Muscle layer of colon (tissue), 2 donors: ENCODE measurements around the gene SDC4.
A peak's percentile ranks its signal among the peaks of the same experiment; 100 is the strongest.

ENCODE experiments used
- H3K27ac ChIP-seq: one replicate; pipeline ENCODE4 v1.7.0; 2013; ENCODE audit warnings: low read depth, mild to moderate bottlenecking, low read length, moderate library complexity
- H3K27me3 ChIP-seq, 2 donors: one replicate each; pipeline ENCODE4 v1.7.0; 2013; ENCODE audit warnings: low read length in 2 of 2, mild to moderate bottlenecking in 2 of 2; ENCODE audit not compliant: insufficient read depth in 2 of 2, control insufficient read depth in 1 of 2
- H3K36me3 ChIP-seq: one replicate; pipeline ENCODE4 v1.7.0; 2013; ENCODE audit warnings: mild to moderate bottlenecking, low read length; ENCODE audit not compliant: insufficient read depth
- H3K4me1 ChIP-seq: one replicate; pipeline ENCODE4 v1.7.0; 2013; ENCODE audit warnings: mild to moderate bottlenecking, low read length; ENCODE audit not compliant: insufficient read depth
- H3K4me3 ChIP-seq, 2 donors: one replicate each; pipeline ENCODE4 v1.7.0; 2013; ENCODE audit warnings: low read length in 2 of 2, low read depth in 1 of 2, mild to moderate bottlenecking in 1 of 2, moderate library complexity in 1 of 2
- H3K9ac ChIP-seq: one replicate; pipeline ENCODE4 v1.7.0; 2013; ENCODE audit warnings: low read length
- H3K9me3 ChIP-seq: one replicate; pipeline ENCODE4 v1.7.0; 2013; ENCODE audit warnings: mild to moderate bottlenecking, low read length
- donor health status: abdominal sarcoma.
- donor health status: Adenocarcinoma of cecum.

The SDC4 gene

DNA sequence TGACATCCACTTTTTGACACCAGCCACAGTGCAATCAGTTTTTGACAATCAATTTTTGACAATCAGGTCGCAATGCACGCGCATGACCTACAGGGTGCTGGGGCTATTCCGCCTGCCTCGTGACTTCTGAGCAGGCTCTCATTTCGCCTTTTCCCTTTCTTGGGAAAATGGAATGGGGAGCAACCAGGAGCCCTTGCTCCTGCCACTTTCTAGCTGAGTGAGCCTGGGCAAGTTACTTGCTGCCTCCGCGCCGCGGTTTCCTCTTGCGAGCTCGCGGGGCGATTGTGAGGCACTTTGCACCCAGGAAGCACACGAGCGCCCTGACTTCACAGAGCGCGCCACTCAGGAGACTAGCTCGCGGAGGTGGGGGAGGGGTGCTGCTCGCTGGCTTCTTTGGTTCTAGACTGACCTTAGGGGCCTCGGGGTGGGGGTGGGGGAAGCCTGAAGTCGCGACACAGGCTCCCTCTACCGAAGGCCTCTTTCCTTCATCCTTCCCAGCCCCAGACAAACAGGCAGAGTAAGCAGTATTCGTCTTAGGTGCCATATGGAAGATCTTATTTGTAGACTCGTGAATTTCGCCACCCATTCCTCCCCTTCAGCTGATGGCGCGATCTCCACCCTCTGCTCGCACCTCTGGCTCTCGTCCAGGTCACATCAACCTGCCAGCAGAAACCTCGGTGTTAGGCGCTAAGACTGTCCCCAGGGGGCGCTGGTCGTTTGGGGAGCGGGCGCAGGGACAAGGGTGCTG is 25.3 kb upstream of the SDC4 start:
- H3K27ac ChIP-seq = peak overlapping the region; percentile 94
- H3K9ac ChIP-seq = peak overlapping the region; percentile 67
- peak overlapping the region; percentile 59 to 83 for H3K4me3 ChIP-seq
- H3K9me3 ChIP-seq = no peaks in the 10 kb centered on the region
- no peaks in the 10 kb centered on the region for H3K36me3 ChIP-seq
- H3K4me1 ChIP-seq = peaks cover 11% of the 10 kb centered on the region
- H3K27me3 ChIP-seq = no peaks in the 10 kb centered on the region

DNA sequence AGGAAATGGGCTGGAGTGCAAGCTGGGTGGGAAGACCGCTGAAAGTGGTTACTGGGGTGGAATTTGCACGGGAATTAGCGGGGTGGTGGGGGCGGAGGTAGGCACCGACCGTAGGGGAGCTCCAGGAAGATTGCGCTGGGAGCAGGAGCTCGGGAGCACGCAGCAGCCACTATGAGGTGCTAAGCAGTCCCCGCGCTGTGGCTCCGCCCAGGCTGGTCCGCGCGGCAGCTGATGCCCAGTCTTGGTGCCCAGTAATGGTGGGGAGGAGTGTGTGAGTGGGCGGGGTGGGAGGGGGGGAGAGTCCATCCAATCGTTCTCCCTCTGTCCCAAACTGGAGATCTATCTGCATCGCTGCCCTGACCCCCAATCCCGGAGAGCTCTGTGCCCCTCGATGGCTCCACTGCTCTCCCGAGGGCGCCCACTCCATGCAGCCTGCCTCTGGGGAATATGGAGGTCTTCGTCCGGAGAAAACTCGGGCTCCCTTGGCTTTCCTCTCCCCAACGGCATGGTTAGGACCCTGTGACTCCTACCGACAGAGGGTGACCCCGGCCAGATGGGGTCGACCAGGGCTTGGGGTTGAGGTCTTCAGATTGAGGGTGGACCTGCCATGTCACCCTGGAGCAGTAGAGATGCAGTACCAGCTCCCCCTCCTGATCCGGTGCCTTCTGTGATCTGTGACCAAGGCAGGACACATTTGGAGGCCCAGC is 24.6 kb upstream of the SDC4 start:
- Histone ChIP-seq H3K4me3 (peak overlapping the region; percentile 59 to 83), H3K36me3 (peaks cover 6% of the 10 kb centered on the region), H3K27me3 (no peaks in the 10 kb centered on the region), H3K9ac (peak overlapping the region; percentile 67), H3K9me3 (no peaks in the 10 kb centered on the region), H3K4me1 (peaks cover 11% of the 10 kb centered on the region), H3K27ac (peak overlapping the region; percentile 94)

DNA sequence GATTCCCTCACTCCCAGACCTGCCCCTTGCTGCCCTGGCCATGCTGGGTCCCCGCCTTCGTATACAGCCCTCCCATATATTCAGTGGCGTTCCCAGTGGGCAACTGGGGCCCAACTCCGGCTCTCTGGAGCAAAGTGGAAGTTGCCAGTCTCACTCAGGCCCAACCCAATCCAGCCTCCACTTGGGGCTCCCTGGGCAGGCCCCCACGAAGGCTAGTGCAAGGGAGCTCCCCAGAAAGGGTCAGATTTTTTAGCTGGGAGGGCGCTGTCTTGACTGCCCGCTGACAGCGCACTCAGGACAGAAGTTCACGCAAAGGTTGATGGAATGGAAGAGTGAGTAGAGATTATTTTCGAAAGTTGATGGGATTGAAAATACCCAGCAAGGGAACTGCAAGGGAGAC is 24.0 kb upstream of the SDC4 start:
- H3K9ac ChIP-seq = no peak overlapping the region
- no peak overlapping the region for H3K4me3 ChIP-seq
- peaks cover 12% of the 10 kb centered on the region for H3K36me3 ChIP-seq
- peaks cover 11% of the 10 kb centered on the region for H3K4me1 ChIP-seq
- H3K27ac ChIP-seq = no peak overlapping the region
- H3K27me3 ChIP-seq = no peaks in the 10 kb centered on the region
- no peaks in the 10 kb centered on the region for H3K9me3 ChIP-seq

DNA sequence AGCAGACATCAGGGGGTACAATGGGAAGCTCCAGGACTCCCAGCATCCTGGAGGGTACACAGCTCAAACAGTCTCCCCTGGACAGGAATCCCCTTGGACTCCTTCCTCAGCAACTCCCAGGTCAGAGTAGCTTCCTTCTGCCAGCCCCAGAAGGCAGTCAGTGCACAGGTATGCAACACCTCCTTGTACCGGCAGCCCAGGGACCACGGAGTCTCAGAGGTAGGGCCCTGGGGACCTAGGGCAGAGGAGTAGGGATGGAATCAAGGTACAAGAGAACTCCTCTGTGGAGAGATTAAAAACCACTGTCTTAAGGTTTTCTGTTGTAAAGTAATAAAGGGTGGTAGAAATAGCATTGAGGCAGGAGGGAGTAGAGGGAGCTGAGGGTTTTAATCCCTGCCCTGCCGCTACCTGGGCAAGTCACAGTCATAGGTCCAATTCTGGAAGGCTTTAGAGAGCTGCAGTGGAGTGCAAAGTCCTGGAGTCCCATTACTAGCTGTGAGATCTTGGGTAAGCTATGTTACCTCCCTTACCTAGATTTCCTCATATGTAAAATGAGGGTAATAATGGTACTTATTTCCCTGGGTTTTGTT is 22.4 kb upstream of the SDC4 start:
- H3K4me1 ChIP-seq = peaks cover 11% of the 10 kb centered on the region
- no peak overlapping the region for H3K27ac ChIP-seq

DNA sequence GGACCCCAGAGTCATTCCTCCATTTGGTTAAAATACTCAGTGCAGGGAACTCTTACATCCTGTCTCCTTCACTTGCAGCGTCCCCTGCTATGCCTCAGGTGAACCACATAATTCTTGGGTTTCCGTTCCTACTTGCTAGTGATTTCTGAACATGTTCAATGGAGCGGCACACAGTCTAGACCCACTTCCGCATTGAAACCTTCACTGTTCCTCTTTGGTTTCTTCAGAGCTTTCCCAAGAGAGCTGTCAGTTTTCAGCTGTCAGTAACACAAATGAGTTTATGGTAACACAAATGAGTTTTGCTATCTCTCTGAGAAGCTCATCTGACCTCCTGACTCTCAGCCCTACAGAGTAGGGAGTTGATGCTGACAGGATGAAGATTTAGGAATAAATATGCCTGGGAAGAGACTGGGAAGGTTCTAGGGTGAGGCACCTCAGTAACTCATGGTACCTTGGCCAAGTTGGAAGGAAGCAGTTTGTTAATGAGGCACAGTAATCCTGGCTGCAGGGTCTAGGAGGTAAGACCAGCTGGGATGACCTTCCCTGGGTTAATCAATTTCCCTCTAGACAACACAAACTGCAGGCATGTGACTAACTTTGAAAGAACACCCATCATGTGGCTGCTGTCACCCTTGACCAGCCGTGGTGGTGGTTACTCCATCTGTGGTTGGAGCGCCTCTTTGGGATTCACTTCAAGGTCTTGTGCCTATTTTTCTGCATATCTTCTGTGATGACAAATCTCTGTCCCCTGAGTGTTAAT is 20.2 kb upstream of the SDC4 start:
- no peaks in the 10 kb centered on the region for H3K9me3 ChIP-seq

More for the DNA sequence above, 22.4 kb upstream of the SDC4 start:
- Histone ChIP-seq H3K9ac (no peak overlapping the region), H3K36me3 (peaks cover 27% of the 10 kb centered on the region), H3K4me3 (no peak overlapping the region), H3K27me3 (no peaks in the 10 kb centered on the region), H3K9me3 (no peaks in the 10 kb centered on the region)

DNA sequence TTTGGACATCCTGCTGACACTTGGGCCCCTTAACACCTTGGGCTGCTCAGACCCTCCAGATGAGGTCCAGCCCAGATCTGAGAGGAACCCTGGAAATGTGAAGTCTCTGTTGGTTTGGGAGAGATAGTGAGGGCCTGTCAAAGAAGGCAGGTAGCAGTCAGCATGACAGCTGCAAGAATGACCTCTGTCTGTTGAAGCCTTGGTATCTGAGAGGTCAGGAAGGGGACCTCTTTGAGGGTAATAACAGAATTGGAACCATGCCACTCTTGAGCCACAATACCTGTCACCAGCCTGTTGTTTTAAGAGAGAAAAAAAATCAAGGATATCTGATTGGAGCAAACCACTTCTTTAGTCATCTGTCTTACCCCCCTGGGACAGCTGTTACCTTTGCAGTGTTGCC is 18.9 kb upstream of the SDC4 start:
- Histone ChIP-seq H3K9ac (no peak overlapping the region), H3K36me3 (peaks cover 28% of the 10 kb centered on the region), H3K4me1 (peaks cover 17% of the 10 kb centered on the region), H3K27me3 (no peaks in the 10 kb centered on the region), H3K4me3 (no peak overlapping the region), H3K9me3 (no peaks in the 10 kb centered on the region), H3K27ac (no peak overlapping the region)

More for the DNA sequence above, 20.2 kb upstream of the SDC4 start:
- peaks cover 27% of the 10 kb centered on the region for H3K4me1 ChIP-seq
- H3K4me3 ChIP-seq = no peak overlapping the region
- H3K27me3 ChIP-seq = no peaks in the 10 kb centered on the region
- H3K27ac ChIP-seq = no peak overlapping the region
- H3K9ac ChIP-seq = no peak overlapping the region
- H3K36me3 ChIP-seq = peaks cover 28% of the 10 kb centered on the region

DNA sequence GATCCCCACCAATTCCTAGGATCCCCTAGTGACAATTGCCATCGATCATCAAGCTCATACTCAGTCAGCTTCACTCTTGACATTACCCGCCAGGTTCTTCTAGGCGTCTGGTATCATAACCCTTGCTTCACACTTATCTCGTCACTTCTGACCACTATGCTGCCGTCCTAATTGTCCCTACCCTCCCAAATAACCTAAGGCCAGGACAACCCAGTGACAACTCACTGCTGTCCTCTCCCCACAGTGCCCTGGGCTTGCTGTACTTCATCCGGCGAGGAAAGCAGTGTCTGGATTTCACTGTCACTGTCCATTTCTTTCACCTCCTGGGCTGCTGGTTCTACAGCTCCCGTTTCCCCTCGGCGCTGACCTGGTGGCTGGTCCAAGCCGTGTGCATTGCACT is 18.4 kb upstream of the SDC4 start:
- Histone ChIP-seq H3K36me3 (peaks cover 28% of the 10 kb centered on the region), H3K9me3 (no peaks in the 10 kb centered on the region), H3K4me1 (peaks cover 16% of the 10 kb centered on the region), H3K9ac (no peak overlapping the region), H3K4me3 (no peak overlapping the region), H3K27ac (no peak overlapping the region), H3K27me3 (no peaks in the 10 kb centered on the region)

DNA sequence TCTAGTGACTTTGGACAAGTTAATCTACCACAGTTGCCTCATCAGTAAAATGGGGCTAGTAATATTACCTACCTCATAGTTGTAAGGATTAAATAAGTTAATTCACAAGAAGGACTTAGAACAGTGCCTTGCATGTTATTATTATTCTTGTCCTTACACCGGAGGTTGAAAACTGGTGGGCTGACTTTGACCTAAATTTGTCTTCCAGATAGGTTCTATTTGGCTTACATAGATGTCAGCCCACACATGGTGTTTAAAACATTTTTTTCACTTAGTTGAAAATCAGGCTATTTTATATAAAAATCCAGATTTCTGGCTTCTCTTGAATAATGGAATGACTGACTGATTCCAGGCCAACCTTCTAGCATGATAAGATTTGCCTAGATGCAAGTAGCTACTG is 18.0 kb upstream of the SDC4 start:
- H3K27me3 ChIP-seq = no peaks in the 10 kb centered on the region
- no peak overlapping the region for H3K4me3 ChIP-seq
- H3K9me3 ChIP-seq = no peaks in the 10 kb centered on the region
- peaks cover 28% of the 10 kb centered on the region for H3K36me3 ChIP-seq
- H3K9ac ChIP-seq = no peak overlapping the region
- no peak overlapping the region for H3K27ac ChIP-seq
- peaks cover 16% of the 10 kb centered on the region for H3K4me1 ChIP-seq

DNA sequence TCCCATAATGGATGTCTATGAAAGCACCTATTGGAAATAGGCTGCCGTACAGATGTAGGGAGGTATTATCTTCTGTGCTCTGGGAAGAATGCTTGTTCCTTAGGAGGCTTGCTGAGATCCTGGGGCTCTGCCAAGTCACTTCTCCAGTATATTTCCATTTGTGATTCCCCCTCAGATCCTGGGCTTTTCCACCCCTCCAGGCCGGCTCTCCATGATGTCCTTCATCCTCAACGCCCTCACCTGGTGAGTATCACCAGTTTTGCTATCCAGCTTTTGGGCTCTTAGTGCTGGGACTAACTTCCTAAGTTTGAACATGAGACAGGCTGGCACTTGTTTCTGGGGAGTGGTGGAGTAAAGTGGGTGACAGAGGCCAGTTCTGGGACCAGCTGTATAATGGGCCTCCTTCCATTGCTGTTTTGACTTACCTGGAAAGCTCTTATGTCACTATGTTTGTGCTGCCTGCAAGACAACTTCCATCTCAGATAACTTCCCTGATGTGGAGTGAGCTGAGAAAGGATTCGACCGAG is 17.3 kb upstream of the SDC4 start:
- Histone ChIP-seq H3K4me3 (no peak overlapping the region), H3K27me3 (no peaks in the 10 kb centered on the region), H3K27ac (peak overlapping the region; percentile 54), H3K9ac (no peak overlapping the region), H3K9me3 (no peaks in the 10 kb centered on the region), H3K36me3 (peaks cover 28% of the 10 kb centered on the region), H3K4me1 (peaks cover 16% of the 10 kb centered on the region)

DNA sequence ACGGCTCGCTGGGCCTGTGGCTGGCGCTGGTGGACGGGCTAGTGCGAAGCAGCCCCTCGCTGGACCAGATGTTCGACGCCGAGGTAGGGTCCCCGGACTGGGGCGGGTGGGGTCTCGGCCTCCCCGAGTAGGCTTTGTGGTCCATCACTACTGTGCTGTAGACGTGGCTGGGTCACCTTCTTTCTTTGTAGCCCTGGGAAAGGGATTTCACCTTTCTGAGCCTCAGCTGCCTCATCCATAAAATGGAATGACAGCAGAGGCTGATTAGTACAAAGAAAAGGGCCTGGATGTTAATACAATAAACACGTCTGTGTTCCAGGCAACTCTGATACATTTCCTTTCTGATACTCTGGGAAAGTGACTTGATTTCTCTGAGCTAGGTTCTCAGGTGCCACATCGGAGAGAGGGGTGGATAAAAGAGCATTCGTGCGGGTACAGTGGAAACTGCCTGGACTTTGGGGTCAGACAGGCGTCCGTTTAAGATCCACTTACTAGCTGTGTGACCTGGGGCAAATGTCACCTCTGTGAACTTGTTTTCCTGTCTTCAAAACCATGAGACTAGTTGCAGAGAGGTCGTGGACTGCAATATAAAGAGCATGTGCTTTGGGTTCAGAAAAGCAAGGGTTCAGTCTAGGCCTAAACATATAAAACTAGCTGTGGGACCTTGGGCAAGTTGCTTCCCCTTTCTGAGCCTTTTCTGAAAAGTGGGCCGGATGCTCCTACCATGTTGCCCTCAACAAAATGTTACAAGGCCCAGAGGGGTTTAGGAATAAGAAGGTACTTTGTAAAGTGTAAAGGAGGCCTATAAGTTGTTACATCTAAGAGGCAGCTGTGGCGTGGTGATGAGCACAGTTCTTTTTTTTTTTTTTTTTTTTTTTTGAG is 15.6 kb upstream of the SDC4 start:
- H3K36me3 ChIP-seq = peaks cover 28% of the 10 kb centered on the region
- peak overlapping the region; percentile 56 for H3K9ac ChIP-seq
- H3K9me3 ChIP-seq = no peaks in the 10 kb centered on the region
- H3K27ac ChIP-seq = peak overlapping the region; percentile 73
- peak overlapping the region; percentile 48 to 82 for H3K4me3 ChIP-seq
- H3K27me3 ChIP-seq = no peaks in the 10 kb centered on the region
- H3K4me1 ChIP-seq = peaks cover 29% of the 10 kb centered on the region
